Measurements from ENCODE around the gene CPT1B.

DNA sequence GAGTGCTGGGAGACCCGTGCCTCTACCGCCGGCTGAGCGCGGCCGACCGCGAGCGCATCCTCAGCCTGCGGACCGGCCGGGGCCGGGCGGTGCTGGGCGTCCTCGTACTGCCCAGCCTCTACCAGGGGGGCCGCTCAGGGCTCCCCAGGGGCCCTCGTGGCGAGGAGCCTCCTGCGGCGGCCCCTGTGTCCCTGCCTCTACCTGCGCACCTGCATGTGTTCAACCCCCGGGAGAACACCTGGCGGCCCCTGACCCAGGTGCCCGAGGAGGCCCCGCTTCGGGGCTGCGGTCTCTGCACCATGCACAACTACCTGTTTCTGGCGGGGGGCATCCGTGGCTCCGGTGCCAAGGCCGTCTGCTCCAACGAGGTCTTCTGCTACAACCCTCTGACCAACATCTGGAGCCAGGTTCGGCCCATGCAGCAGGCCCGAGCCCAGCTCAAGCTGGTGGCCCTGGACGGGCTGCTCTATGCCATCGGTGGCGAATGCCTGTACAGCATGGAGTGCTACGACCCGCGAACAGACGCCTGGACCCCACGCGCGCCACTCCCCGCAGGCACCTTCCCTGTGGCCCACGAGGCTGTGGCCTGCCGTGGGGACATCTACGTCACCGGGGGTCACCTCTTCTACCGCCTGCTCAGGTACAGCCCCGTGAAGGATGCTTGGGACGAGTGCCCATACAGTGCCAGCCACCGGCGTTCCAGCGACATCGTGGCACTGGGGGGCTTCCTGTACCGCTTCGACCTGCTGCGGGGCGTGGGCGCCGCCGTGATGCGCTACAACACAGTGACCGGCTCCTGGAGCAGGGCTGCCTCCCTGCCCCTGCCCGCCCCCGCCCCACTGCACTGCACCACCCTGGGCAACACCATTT, 29.1 kb downstream of the CPT1B start:
- TF ChIP-seq, protein P1, sequence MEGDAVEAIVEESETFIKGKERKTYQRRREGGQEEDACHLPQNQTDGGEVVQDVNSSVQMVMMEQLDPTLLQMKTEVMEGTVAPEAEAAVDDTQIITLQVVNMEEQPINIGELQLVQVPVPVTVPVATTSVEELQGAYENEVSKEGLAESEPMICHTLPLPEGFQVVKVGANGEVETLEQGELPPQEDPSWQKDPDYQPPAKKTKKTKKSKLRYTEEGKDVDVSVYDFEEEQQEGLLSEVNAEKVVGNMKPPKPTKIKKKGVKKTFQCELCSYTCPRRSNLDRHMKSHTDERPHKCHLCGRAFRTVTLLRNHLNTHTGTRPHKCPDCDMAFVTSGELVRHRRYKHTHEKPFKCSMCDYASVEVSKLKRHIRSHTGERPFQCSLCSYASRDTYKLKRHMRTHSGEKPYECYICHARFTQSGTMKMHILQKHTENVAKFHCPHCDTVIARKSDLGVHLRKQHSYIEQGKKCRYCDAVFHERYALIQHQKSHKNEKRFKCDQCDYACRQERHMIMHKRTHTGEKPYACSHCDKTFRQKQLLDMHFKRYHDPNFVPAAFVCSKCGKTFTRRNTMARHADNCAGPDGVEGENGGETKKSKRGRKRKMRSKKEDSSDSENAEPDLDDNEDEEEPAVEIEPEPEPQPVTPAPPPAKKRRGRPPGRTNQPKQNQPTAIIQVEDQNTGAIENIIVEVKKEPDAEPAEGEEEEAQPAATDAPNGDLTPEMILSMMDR (IDR thresholded peaks at IDR 0.05): no peak
- no peak for TF ChIP-seq POLR2A (IDR thresholded peaks at IDR 0.05)
